Activated T-cell treated with anti-CD3 and anti-CD28 coated beads, Interleukin-2, amount 50 U/mL, for 48 hours (primary cell): ENCODE measurements around the gene FNBP1L.
"Not testable (repeated sequence)": the region's sequence is repeated elsewhere in the genome, so short reads cannot be mapped to it uniquely, and the experiment has no call there.

Experiments
- DNase-seq, 2 experiments: peaks; one replicate each; pipeline ENCODE4 v3.0.0-alpha.2; 2020

Gene FNBP1L

DNA sequence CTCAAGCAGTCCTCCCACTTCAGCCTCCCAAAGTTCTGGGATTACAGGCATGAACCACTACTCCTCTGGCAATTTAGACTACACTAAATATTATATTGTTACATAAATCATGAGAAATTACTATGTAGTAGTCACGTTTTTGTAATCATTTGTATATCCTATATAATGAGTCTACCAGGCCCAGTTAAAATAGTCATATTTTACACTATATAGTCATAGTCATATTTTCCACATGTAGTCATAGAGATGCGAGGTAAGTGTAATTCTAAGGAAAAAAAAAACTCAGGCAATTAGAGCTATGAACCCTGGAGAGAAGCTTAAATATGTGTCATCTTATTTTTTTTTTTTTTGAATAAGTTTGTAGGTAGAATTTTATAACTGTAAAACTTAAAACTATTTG lies 90.0 kb downstream of the FNBP1L start:
- no peak for DNase-seq

DNA sequence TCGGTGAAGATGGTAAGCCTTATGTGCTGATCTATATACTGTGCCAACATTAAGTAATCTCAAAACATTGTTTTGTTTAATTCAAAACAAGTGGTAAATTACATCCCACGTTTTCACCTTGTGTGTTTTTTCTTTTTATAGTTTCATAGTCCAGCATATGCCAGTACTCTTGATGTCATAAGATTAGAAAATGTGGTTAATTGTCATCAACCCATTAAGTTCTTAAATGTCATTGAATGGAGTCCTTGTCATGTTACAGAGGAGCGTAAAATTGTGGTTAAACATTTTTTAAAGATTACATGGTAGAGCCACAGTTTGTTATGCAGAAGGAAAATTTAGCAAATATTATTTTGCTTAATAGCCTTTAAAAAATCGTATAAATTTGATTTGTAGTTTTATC lies 93.1 kb downstream of the FNBP1L start:
- no peak for DNase-seq

DNA sequence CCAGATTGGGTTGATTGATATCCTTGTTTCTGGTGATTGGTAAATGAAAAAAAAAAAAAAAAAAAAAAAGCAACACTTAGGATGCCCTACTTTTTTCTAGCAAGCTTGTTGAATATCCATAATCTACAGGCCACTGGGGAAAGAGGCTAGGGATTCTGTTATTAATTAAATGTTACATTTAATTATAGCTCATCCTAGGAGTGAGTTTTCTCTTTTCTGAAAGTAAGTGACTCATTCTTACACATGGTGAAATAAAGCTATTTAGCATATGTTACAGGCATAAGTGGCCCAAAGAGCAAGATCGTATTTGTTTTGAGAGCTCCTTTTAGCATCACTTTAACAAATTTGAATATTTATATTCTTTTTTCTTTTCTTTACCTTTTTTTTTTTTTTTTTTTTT lies 94.5 kb downstream of the FNBP1L start:
- DNase-seq = no peak

DNA sequence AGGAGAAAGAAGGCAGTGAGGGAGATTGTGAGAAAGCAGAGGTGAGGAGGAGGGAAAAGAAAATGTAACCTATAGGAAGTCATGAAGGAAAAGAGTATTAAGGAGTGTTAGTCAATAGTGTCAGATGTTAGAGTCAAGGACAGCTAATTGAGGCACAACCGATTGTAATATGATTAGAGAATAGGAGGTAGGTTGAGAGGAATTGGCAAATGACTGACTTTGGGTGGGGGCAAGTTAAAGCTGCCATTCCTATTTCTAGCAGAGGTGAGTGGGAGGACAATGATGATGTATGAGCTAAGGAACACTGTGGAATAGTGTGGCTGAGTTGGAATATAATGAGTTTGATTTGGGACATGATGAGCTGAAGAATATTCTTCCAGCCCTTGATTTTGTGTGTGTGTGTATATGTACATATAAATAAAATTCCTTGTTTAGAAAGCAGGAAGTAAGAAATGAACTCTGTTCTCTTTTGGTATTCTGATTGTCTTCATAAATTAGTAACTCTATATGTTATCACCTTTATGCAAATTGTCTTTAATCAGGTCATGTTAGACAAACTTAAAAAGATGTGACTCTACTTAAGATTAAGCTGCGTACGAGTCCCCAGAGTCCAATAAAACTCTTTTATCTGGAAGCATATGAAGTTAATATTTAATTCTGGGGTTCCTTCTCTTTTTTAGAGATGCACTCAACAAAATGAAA lies 98.4 kb downstream of the FNBP1L start:
- no peak for DNase-seq

DNA sequence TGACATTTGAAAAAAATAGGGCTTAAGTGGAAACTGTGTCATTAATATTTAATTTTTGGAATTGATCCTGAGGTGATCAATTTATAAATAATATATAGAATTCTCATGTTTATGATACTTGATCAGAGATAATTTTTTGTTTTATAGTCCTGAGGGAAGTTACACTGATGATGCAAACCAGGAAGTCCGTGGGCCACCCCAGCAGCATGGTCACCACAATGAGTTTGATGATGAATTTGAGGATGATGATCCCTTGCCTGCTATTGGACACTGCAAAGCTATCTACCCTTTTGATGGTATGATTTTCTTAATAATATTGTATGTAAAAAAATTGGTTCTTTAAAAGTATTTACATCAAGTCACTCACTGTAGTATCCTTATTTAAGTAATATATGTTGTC lies 101.2 kb downstream of the FNBP1L start:
- DNase-seq = no peak

DNA sequence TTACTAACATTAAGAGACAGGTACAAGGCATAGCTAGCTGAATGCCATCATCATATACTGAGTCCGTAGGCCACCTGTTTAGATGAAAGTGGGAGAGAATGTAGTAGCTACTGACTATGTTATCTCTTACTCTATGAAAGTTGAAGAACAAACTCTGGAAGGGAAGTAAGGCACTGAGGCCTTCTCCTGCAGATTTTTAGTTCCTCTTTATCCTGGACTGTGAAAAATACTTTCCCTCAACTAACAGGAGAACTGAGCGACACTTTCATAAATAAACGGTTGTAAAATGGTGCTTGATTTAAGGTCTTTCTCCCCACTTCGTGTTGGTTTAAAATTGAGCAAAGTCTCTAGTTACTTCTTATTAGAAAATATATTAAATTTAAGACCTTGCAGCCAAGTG lies 101.9 kb downstream of the FNBP1L start:
- DNase-seq = no peak

DNA sequence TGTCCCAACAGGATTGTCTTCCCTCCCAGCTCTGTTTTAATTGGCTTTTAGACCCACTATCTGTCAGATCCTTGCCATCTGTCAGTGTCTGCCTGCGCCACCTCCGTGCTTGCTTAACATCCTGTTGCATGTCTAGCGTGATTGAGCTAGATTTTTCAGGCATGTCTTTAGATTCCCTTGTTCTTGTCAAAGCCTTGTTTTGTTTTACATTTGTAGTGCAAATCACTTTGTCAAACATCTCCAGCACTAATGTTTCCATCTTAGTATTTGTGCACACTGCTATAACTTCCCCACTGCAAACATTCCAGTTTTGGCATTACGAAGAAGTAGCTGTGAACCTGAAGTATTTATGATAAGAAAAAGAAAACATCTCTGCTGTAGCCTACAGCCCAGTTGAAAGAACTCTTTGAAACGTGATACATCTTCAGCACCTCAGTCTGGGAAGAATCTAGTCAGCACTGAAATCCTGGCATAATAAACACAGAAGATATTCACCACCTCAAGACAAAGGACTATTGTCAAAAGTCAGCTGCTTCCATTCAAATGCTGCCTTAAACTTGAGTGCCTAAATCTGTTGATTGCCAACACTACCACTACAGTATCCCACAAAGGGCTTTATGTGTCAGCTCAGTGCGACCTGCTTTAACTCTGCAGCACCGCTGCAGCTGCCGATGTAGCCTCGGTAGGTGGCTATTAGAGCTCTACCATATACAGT lies 105.0 kb downstream of the FNBP1L start:
- DNase-seq = no peak

DNA sequence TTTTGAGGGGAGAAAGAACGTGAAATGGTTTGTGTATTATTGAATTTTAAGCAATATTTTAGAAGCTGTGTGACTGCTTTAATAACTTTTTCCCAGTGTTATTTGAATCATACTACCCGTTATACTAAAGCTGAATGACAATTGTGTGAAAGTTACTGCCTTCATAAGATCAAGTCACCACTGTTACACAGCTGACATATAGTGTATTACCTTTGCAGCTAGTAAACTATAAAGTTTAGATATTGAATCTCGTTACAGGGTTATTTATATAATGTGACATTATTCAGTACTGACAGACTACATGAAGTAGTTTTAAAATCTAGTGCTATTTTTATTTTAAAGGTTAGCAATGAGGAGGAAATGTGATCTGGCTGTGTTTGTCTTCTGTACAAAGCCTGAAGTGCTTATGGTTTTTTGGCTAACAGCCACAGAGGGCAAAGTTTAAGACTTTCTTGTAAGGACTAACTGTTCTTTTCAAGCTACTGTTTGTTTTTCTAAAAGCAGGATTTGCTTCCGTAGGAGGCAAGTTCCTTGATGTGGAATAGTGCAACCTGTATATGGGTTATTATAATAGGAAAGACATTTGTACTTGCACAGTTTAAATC lies 106.1 kb downstream of the FNBP1L start:
- DNase-seq = not testable (repeated sequence)

DNA sequence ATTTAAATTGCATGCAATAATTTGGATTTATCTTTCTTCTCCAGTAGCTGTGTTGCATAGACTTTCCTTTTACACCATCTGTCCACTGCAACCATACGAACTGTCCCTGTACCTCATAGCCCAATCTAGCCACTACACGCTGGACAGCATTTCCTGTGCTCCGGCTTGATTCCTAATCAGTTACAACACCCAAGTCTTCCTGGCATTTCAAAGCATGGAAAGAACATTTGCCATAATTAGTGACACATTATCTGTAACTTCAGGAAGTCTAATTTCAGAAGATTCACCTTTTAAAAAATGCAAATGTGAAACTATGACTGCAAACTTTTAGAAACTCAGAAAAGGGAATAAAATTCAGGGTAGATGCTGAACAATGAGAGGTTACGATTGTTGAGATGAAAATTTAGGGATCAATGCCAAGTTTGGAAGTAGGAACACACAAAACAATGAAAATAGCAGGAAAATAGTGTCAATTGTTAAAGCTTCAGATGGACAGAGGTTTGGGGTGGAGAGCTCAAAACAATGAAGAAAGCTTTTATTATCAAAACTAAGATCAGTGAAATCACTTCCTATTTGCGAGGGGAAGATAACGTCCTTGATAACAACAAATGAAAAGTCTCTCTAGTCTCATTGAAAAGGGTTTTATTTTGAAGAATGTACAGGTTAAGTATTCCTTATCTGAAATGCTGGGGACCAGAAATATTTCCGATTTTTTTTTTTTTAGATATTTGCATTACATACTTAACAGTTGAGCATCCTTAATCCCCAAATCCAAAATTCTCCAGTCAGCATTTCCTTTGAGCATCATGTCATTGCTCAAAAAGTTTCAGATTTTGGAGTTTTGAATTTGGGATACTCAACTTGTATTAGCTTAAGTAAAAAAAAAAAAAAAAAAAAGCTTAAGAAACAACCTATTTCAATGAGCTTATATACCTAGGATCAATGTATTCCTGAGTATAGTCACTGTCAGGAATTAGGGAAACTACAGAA lies 107.3 kb downstream of the FNBP1L start:
- no peak for DNase-seq

DNA sequence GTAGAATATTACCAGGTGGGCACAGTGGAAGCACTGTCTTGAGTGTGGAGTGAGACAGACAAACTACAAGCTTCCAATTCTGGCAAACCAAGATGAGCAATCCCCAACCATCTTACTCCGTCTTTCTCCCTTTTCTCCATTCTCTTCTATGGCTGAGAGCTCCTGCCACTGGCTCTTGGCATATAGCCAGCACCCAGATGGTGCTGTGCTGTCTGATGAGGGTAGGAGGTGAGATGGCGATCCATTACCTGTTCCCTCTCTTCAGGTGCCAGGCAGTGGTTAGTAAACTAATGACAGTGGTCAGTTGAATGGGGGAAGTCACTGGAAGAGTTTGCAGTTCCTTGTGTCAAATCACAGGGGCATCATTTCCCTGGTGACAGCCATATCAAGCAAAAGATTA lies 108.4 kb downstream of the FNBP1L start:
- no peak for DNase-seq

DNA sequence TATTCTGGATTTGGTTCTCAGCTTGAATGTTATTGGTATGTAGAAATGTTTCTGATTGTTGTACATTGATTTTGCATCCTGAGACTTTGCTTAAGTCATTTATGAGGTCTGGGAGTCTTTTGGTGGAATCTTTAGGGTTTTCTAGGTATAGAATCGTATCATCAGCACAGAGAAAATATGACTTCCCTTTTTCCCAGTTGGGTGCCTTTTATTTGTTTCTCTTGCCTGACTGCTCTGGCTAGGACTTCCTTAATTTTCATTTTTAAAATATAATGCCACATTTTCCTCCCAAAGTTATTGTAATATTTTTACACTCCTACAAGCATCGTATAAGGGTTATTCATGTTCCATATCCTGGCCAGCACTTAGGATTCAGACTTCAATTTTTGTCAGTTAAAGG lies 111.1 kb downstream of the FNBP1L start:
- no peak for DNase-seq

DNA sequence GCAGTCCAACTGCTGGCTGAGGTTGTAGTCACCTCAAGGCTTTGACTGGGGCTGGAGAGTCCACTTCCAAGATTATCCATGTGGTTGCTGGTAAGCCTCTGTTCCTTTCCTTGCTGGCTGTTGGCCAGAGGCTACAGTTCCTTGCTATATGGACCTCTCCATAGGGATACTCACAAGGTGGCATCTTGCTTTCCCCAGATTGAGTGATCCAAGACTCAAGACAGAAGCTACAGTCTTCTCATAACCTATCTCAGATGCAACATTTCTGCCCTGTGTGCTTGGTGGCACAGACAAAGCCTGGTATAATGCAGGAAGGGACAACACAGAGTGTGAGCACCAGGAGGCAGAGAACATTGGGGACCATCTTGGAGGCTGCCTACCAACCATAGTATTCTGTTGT lies 111.8 kb downstream of the FNBP1L start:
- no peak for DNase-seq

DNA sequence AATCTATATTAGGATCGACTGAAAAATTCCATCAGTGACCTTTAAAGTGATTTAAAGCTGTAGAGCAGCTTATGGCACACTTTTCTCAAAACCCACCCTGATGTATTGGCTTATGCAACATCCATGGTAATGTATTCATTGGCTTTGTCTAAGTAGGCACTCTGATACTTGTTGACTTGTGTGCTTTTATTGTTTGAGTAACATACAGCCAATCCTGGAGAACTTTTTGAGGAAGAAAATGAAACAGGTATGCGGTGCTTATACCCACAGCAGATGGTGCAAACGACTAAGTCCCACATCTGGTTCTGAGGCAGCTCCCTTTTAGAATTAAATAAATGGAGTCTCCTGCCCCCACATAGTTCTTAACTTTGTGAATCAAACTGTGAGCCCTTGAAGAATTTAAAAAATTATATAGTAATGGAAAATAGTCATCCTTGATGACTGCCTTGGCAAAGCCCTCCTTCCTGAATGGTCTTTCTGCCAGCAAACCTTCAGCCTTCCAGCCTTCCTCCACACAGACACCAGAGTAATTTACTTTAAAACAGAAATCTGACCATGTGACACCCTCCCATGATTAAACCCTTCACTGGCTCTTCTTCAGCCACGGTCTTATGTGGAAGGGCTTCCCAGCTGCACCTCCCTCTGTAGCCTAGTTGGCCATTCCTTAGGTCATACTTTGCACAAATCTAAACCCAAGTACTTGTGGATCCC lies 117.7 kb downstream of the FNBP1L start:
- DNase-seq = no peak

DNA sequence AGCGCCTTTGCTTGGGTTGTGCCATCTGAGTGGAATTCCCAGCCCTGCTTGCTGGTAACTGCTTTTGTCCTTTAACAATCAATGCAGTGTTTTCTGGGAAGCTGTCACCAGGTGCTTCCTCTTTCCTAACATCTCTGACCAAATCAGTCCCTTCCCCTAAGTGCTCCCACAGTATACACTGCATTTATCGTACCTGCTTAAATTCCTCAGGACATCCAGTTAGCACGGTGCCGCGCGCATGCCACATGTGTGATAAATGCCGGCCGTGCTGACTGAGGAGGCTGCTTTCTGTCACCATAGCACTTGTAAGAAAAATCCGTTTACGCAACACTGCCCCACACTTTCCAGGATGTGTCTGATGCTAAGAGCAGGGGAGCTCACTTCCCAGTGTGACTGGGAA lies 118.3 kb downstream of the FNBP1L start:
- DNase-seq = no peak

DNA sequence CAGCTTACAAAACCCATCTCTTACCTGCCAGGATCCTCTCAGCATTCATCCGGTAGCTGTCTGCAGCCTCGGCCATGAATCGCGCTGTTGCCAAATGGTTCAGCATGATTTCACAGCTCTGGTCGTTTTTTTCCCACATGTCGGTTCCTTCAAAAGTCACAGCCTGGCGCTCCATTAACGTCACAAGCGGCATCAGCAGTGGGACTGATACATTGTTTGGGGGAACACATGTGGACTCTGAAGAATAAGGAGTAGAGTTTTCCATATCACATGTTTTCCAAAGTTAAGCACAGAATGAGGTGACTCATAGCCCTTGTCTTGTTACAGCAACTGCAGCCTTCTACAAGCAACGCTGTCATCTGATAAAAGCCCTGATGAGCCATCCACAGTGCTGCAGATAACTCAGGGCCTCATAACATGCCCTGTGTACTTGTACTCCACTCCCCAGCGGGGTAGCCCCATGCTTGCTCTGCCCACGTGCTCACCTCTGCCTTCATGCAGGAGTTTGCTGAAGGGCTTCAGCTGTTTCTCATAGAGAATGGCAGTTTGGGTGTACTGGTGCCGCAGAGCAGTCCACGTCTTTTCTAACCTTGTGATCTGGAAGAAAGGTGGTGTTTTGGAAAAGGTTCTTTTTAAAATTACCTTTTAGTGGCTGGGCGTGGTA lies 119.5 kb downstream of the FNBP1L start:
- no peak for DNase-seq

DNA sequence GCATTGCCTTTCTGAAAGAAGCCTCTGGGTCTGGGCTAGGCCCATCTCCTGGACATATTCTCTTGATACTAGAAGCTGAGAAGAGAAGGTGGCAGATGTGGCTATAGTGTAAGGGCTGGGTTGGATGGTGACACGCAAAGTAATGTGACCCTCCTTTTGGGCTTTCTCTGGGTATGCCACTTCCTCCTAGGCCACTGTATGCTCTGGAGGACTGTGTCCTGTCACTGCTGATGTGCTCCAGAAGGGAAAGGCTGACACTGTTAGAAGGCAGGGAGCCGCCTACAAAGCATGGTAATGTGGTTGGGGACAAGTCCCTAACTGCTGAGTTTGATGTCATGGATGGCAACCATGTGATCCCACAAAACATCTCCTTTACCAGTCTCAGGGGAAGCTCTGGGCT lies 121.6 kb downstream of the FNBP1L start:
- no peak for DNase-seq

DNA sequence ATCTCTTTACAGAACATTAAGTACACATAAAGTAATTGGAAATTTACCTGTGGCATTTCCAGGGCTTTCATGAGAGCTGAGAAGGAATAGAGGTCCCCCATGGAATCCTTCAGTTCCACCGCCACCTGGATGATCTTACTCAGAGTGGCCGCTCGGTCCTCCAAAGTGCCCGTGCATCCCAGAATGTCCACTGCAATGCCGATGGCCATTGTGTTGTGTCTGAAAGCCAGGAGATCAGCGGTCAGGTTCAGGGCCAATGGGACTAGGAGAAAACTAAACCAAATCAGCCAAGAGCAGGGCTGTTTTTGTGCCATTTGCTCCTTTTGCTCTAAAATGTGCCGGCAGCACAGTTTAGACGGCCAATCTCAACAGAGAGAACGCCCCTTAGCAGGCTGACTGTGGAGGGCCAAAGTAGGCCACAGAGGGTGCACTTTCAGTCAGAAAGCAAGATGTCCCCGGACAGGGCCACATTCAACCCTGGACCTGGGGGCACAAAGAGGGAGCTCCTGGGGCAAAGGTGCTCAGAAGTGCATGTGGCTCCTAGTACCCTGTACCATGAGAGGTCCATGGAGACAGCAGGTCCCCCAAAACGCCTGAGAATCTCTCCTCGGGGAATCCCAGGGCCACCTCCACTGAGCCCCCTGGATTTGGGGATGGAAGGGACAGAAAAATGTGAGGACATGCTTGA lies 123.8 kb downstream of the FNBP1L start:
- no peak for DNase-seq

DNA sequence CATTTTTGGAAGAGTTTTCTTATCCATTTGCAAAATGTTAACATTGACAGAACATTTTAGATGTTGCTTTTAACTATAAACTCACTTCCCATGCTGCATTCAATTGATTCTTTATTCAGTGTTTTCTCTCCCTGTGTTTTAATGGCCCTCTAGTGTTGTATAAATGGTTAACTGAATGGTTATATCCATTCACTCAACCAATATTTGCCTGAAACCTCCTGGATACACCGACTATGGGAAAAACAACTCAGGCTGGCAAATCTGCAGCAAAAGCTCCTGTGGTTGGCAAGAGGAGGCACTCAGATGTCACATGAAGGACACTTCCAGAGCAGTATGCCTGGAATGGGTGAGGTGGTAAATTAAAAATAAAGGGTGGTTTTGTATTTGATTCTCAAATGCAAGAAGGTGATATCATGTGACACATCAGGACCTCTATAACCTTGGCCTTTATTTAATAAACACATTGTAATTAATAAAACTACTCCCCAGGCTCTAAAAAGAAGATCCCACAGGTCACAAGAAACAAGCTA lies 126.1 kb downstream of the FNBP1L start:
- DNase-seq = no peak

DNA sequence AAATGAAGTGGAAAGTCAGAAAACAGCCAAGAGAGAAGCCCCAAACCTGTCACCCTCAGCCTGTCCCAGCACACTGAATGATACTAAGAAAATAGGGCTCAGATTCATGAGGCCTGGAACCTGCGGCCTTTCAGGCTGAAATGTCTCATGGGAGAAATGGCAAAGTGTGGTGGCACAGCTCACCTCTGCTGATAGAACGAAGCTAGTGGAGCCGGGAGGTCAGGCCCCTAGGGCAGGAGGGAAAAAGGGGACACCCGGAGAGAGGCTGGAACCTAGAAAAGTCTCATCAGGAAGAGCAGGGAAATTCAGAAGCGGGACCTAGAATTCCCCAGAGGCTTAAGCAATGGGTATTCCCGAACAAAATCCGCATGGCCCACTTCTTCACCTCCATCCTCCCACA lies 126.6 kb downstream of the FNBP1L start:
- DNase-seq = no peak

DNA sequence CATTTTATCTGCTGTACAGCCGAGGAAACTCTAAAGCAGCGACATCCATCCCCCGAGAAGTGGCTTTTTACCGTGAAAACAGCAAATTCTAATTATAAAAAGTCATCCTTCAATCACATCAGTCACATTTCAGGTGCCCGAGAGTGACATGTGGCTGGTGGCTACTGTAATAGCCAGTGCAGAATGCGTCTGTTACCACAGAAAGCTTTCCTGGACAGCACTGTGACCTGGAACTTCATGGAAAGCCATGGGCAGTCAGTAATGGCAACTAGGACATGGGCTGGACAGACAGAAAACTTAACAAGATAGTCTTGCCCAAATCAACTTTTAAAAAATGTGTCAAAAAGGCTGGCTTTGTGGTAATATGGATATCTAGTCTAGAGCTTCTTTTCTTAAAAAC lies 127.1 kb downstream of the FNBP1L start:
- DNase-seq = no peak
